AG10803 (cell line): ENCODE data around the gene NF1.
A peak's percentile ranks its signal among the peaks of the same experiment; 100 is the strongest.

ENCODE experiments used
- DNase-seq: peaks from one replicate; pipeline ENCODE4 v3.0.0; 2010; ENCODE audit warnings: low read depth
- H3K4me3 ChIP-seq: 2 replicates; pipeline ENCODE4 v1.5.1; 2011; ENCODE audit warnings: mild to moderate bottlenecking, low read length, control low read depth
- CTCF ChIP-seq: conservative IDR thresholded peaks from 2 replicates; pipeline ENCODE4 v1.5.1; 2011; ENCODE audit warnings: mild to moderate bottlenecking, low read length, control low read depth, inconsistent platforms

NF1 gene

DNA sequence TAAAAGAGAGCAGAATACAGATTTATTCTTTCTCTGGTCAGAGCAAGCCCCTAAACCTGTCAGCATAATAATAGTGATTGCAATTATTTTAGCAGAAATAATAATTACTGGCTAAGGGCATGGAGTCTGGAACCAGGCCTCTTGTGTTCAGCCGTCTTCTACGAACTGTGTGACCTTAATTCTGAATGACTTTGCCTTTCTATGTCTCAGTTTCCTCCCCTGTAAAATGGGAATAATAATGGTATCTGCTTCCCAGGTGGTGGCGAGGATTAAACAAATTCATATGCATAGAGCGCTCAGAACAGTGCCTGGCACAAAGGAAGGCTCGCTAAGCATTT, 330.1 kb downstream of the NF1 start:
- no peak for DNase-seq
- H3K4me3 ChIP-seq = no peak overlapping the region
- TF ChIP-seq CTCF = no peak

- TF ChIP-seq CTCF = no peak
- DNase-seq = peak; percentile 7
- H3K4me3 ChIP-seq = no peak overlapping the region
Measured at GRCh38 chr17:31425282-31426040, 330.7 kb downstream of the NF1 start.
